Fibroblast of mammary gland (primary cell): ENCODE results near the gene ADCK2.
"Not testable (repeated sequence)": the region's sequence is repeated elsewhere in the genome, so short reads cannot be mapped to it uniquely, and the experiment has no call there.

ENCODE experiments used
- DNase-seq: peaks from one replicate; pipeline ENCODE4 v3.0.0-alpha.2; 2010; ENCODE audit warnings: low read depth
- H3K4me3 ChIP-seq: 2 replicates; pipeline ENCODE4 v1.5.1; 2011; ENCODE audit warnings: low read depth, mild to moderate bottlenecking, low read length, moderate library complexity; ENCODE audit not compliant: control insufficient read depth
- TF ChIP-seq, protein P1 (sequence below): conservative IDR thresholded peaks from 2 replicates; pipeline ENCODE4 v1.5.1; 2011; ENCODE audit warnings: low read depth, low read length, inconsistent platforms; ENCODE audit not compliant: control insufficient read depth, insufficient read depth

Gene ADCK2

DNA sequence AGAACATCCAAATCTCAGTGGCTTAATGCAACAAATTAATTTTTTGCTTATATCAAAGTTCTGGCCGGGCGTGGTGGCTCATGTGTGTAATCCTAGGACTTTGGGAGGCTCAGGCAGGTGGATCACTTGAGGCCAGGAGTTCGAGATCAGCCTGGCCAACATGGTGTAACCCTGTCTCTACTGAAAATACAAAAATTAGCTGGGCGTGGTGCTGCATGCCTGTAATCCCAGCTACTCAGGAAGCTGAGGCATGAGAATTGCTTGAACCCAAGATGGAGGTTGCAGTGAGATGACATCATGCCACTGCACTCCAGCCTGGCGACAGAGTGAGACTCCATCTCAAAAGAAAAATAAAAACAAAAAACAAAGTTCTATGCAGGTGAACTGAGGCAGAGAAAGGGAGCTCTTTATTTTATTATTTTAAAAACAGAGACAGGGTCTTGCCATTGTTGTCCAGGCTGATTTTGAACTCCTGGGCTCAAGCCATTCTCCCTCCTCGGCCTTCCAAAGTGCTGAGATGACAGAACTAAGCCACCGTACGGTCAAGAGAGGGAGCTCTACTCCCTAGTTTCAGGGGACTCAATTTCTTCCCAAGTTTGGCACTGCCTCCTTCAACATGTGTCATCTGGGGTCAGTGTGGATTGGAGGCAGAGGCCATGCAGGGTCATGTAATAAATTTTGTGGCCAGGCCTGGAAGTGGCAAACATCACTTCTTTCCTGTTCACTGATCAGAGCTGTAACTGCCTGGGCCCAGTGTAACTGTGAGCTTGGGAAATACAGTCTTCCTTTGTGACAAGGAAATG lies 2.4 kb downstream of the ADCK2 start:
- TF ChIP-seq, protein P1, sequence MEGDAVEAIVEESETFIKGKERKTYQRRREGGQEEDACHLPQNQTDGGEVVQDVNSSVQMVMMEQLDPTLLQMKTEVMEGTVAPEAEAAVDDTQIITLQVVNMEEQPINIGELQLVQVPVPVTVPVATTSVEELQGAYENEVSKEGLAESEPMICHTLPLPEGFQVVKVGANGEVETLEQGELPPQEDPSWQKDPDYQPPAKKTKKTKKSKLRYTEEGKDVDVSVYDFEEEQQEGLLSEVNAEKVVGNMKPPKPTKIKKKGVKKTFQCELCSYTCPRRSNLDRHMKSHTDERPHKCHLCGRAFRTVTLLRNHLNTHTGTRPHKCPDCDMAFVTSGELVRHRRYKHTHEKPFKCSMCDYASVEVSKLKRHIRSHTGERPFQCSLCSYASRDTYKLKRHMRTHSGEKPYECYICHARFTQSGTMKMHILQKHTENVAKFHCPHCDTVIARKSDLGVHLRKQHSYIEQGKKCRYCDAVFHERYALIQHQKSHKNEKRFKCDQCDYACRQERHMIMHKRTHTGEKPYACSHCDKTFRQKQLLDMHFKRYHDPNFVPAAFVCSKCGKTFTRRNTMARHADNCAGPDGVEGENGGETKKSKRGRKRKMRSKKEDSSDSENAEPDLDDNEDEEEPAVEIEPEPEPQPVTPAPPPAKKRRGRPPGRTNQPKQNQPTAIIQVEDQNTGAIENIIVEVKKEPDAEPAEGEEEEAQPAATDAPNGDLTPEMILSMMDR, result peak; percentile 63
- H3K4me3 ChIP-seq, result no peak overlapping the region
- peak; percentile 82 for DNase-seq

DNA sequence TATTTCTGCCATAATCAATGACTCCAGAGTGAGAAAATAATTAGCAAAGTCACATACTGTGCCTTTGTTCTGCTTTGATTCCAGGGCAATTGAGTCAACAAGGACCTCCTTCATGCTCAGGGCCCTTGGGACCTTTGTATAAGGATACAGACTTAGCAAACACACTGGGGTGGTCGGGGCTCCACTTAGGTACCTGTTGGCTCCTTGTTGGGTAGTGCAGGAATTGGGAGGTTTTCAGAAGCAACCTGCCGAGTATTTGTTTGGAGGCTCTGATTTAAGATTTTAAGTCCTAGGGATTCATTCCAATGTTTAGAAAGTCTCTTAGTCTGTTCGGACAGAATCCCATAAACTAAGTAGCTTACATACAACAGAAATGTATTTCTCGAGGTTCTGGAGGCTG lies 3.0 kb downstream of the ADCK2 start:
- H3K4me3 ChIP-seq, result no peak overlapping the region
- DNase-seq, result no peak
- TF ChIP-seq, protein P1, result no peak

DNA sequence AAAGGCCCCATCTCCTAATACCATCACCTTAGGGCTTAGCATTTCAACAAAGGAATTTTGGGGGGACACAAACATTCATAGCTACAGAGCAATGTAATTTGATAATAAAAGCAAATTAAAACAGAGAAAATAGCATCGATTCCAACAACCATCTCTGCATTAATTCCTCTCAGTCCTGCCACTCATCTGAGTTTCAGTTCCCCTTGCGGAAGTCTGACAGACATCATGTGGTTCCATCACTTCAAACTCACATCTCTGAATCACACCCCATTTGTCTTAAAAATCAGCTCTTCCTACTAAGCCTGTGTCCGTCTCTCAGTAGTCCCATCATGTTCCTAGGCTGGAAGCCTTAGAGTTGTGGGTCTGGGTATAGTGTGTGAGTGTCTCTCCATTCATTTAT lies 3.6 kb downstream of the ADCK2 start:
- H3K4me3 ChIP-seq, result no peak overlapping the region
- DNase-seq, result no peak
- TF ChIP-seq, protein P1, result no peak

DNA sequence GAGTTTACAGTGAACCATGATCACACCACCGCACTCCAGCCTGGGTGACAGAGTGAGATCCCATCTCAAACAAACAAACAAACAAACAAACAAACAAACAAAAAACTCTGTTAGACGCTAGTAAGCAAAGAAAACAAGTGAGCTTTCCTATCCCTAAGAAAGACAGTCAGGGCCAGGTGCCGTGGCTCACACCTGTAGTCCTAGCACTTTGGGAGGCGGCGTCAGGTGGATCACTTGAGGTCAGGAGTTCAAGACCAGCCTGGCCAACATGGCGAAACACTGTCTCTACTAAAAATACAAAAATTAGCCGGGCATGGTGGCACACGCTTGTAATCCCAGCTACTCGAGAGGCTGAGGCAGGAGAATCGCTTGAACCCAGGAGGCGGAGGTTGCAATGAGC lies 4.2 kb downstream of the ADCK2 start:
- not testable (repeated sequence) for H3K4me3 ChIP-seq, DNase-seq

DNA sequence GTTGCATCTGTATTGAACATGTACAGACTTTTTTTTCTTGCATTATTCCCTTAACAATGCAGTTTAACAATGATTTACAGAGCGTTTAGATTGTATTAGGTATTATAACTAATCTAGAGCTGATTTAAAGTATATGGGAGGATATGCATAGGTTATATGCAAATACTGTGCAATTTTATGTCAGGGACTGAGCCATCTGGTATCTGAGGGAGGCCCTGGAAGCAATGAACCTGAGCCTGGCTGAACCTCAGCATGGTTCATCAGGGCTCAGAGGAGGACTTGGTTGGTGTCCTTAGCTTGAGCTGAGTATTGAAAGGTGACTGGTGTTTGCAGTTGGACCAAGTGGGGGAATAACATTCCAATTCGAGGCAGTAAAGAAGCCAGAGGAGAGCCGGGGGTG lies 4.8 kb downstream of the ADCK2 start:
- TF ChIP-seq, protein P1, result no peak
- DNase-seq, result no peak
- no peak overlapping the region for H3K4me3 ChIP-seq

DNA sequence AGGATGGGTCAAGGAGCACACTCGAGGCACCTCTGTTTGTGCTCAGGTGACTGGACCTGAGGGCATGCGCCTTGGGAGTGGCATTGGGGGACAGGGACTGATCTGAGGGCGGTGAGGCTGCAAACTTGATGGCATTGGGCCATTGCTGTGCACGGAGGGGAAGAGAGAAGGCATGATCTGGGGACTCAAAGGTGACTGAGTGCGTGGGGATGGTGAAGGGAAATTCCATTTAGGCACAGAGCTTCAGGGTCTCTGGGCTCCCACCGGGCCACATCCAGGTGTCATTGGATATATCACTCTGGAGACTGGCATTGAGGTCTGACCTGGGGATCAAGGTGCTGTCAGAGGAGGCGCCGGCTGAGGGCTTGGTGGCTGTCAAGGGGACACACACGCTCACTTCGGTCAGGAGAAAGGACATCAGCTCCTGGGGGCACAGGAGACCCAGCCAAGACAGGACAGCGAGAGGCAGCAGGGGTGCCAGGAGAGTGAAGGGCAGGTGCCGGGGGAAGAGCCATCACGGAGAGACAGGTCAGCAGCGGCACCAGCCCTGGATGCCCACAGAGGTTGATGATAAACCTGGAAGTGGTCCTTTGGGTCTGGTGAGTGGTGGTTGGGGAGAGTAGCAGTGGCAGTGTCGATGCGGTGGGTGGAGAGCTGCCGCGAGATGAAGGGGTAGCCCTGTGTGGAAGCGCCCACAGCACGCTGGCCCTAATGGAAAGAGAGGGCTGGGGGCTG lies 5.5 kb downstream of the ADCK2 start:
- DNase-seq, result no peak
- H3K4me3 ChIP-seq, result no peak overlapping the region
- TF ChIP-seq, protein P1, result no peak

DNA sequence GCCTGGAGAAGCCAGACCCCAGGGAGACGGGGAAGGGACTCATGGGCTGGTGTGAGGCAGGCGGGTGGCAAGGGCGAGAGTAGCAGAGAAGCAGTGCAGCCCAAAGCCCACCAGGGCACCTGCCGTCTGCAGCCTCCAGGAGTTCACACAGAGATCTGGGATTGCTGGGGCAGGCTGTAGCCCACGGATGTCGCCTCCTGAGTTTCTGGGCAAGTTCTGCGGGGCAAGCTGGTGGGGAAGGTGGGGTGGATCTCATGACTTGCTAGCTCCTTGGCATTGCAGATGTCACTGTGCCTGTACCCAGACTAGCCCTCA lies 6.0 kb downstream of the ADCK2 start:
- no peak overlapping the region for H3K4me3 ChIP-seq
- DNase-seq, result no peak

More for the DNA sequence above, 6.0 kb downstream of the ADCK2 start:
- TF ChIP-seq, protein P1, result no peak
